GM18909 (cell line): ENCODE results near the gene CD47.
A peak's percentile ranks its signal among the peaks of the same experiment; 100 is the strongest.

Source experiments
- ATAC-seq: cut with Tn5 transposase; IDR thresholded peaks from one replicate; pipeline ENCODE4 v1.9.1; 2021; ENCODE audit warnings: mild to moderate bottlenecking; ENCODE audit not compliant: unreplicated experiment, poor library complexity

CD47 gene

DNA sequence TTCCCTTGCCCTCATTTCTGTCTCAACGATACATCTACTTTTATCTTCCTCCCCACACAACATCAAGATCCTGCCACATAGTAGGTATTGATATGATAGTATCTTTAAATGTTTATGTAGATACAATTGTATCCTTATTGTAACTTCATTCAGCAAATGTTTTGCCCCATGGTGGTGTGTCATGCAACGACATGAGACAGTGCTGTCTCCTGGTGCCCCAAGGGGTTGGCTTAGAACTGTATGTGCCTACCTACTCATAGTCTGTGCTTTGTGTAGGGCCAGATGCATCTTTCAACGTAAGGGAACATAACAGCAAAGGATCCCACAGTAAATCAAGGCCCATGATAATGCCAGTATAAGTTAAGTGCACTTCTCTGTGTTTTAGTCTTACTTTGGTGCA lies 2.8 kb upstream of the CD47 start:
- ATAC-seq = no peak

DNA sequence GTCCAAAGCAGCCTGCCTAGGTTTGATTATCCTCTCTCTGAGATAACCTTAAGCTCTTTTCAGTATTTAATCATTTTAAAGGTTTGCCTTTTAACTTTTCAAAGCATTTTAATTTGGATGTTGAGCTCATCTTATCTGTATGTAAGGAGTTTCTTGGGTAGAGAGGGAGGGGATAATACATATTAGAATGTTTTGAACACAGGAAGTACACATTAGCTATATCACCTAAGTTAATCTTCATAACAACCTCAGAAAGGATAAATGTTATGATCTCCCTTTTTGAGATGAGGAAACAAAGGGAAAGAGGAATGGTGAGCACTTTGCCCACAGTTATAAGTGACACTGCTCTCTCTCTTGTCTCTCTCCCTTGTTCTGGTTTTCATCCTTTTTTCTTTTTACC lies 2.2 kb upstream of the CD47 start:
- no peak for ATAC-seq

DNA sequence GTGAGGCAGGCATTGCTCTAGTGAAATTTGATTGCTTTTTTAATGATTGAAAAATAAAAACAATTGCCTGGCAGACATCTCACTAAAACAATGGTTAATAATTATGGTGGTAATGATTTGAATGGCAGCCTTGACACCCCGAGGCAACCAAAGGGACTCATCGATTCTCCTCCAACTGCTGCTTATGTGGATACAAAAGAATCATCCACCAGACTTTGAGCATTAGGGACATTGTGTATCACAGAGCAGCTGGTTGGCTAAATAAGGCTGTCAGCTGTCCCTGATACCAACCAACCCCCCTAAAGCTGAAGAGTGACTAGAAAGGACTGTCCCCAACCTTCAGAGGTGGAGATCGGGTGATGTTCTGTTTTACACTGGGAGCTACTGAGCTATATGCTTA lies 1.7 kb upstream of the CD47 start:
- no peak for ATAC-seq

DNA sequence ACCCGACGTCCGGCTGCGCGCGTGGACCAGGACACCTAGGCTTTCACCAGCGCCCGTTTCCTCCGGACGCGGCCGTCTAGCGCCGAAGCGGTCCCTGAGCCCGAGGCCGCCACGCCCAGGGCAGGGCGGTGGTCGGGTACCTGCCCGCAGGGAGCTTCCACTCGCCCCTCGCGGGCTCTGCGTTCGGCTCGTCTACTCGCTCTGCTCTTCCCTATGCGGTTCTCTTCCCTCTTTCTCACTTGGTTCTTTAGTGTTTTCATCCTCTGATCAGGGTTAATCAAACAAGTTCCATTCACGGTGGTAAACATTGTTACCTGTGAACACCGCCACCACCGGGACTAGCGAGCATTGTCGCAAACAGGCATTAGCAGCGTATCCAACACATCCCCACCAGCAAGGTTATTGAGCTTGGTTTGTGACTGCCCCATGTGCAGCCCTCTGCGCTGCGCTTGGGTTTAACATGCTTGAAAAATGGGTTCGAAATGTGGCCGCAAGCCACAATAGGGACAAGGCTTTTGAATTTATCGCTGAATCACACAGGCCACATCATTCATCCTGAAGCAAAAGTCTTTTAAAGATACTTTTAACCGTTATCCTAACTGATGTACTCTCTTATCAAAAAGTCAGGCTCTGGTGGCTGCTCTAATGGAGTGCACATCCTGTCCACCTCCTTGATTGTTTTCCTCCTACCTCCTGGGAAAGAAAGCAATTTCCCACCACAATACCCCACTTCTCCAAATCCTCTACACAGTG lies 843 bp upstream of the CD47 start:
- peak; percentile 17 for ATAC-seq

DNA sequence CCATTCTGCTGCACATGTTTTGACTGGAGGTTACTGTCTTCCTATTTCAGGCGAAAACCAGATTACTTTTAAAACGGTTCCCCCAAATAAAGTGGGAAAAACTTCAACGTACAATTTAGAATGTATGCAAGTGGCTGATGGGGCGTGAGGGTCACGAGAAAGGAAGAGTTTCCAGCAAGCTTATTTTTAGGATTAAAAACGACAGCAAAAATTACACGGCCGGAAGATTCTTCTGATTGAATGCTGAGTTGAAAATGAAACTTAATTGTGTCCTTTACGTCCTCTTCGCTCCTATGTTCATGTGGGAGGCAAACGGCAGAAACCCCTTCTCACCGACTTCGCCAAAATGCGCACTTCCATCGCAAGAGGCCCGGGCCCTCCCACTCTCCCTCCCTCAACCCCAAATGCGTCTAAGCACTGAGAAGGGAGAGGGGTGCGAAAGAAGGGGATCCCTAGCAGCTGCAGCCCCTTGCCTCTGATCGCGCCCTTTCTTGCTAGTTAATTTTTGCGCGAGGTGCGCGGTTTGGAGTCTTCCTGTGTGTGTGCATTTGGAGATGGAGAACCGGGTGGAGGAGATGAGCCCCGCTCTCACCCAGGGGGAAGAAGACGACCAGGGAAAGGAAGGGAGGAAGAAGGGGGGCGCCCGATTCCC lies 656 bp downstream of the CD47 start:
- ATAC-seq = peak; percentile 15

DNA sequence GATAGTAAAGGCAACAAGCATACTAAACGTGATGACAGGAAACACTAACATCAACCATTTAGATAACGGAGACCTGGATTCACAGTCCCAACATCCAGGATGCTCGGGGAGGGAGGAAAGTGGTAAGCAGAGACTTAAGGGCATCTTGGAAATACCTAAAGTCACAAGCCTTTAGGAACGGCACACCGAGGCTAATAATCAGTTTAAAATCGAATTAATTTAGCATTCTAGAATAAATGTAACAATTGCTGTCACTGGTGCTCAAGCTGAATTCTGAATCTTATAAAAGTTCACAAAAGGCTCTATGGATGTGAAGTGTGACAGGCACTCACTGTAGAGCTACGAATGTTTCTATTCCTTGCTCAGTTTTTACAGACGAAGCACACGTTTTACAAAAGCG lies 1.3 kb downstream of the CD47 start:
- no peak for ATAC-seq

DNA sequence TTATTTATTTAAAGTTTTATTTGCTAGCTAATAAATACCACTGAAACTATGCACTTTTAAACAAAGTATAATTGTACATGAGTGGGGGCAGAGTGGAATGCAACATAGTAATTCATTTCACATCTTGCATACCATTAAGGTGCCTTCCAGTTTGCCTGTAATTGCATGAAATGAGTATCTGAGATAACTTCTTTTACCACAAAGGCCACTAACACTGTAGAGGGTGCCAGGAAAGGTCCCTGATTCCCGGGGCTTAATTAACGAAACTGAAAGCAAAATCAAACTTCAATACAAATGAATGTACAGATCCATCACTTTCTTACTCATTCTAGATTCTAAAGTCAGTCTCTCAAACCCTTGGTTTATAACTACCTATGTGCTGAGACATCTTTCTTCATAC lies 2.1 kb downstream of the CD47 start:
- peak; percentile 32 for ATAC-seq

DNA sequence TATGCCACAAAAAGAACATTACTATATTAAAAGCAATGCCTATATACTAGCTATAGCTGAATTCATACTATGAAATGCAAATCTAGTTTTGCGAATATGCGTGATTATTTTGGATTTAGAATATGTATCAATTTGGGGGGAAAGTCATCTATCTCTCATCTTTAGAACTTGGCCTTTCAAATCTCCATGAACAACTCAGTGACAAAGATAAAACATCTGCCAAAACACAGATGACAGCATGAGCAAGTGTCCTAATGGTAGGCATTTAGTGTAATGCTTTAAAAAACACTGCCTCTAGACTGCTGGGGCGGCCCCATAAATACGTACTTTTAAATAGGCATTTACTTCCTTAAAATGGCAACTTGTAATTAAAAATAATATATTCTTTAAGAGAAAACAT lies 2.7 kb downstream of the CD47 start:
- ATAC-seq = no peak

DNA sequence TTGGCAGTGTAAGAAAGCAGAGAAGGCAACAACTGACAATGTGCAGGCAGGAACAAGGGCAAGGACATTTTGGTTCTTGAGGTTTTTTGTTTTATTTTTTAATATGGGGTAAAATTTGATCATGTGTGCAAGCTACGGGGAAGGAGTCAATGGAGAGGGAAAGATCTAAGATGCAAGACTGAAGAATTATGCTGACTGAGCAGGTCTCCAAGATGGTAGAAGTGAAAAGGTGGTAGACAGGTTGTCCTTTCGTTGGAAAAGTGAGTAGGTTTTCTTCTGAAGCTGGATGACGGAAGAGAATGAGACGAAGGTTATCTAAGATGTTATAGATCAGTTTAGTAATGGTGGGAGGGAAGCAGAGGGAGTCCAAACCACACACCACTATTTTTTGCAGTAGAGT lies 4.2 kb downstream of the CD47 start:
- no peak for ATAC-seq

DNA sequence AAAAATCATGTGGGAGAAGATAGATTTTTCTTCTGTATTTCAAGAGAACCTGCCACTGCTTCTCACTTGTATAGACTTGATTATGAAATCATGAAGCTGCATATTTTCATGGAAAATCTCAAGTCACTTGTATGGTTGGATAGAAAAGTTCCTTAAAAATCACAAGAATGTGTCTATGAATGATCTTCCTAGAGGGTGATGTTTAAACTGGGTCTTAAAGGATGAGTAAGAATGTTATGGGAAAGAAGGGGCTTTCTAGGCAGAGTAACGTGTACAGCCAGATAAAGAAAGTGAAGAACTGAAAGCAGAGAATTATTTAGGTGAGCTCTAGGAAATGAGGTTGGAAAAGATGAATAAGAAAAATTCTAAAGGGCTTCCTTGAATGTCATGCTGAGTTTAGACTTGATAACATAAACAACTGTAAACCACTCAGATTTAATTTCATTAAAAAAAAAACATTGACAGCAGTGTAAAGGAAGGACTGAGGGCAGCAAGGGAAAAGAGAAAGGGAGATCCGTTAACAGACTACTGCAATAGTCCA lies 5.0 kb downstream of the CD47 start:
- no peak for ATAC-seq

DNA sequence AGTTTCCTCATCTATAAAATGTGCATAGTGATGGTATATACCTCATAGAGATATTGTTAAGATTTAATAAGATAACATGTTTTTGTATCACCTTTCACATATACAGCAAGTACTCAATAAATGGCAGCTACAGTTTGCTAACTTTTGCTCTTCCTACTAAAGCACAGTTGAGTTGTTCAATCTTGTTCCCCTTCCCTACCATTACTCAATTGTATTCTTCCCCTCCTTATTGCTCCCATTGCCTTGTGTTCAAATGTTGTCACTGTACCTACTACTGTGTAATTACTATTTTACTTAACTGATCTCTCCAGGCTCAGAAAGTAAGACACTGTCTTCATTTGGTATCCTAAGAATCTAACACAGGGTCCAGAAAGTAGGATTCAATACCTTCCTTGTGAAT lies 5.5 kb downstream of the CD47 start:
- no peak for ATAC-seq

DNA sequence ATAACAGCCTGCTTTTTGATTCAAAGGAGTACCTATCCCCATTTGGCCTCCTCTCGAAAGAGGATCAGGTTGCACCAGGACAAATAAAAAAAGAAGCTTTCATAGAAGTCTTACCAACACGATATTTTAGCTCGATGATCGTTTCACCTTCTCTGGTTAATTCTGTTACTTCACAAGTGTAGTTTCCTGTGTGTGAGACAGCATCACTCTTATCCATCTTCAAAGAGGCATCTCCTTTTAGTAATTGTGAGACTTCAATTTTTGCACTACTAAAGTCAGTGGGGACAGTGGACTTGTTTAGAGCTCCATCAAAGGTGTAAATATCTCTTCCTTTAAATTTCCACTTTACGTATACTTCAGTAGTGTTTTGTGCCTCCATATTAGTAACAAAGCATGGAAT lies 11.0 kb downstream of the CD47 start:
- ATAC-seq = no peak

DNA sequence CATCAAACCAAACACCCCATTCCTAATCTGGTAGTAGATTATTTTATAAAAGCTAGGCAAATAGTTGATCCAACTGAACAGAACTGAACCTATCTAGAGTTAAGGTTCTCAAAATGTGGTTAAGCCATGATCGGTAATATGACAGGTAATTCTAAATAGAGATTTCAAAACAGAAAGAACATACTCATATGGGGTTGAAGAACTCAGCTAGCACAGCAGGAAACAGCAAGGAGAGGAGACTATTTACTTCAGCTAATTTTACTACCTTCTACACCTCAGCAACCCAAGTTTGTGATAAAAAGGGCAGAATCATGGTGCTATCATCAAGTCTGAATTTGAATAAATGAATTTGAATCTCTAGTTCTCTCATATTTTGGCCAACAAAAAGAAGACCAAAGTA lies 11.8 kb downstream of the CD47 start:
- ATAC-seq = no peak

DNA sequence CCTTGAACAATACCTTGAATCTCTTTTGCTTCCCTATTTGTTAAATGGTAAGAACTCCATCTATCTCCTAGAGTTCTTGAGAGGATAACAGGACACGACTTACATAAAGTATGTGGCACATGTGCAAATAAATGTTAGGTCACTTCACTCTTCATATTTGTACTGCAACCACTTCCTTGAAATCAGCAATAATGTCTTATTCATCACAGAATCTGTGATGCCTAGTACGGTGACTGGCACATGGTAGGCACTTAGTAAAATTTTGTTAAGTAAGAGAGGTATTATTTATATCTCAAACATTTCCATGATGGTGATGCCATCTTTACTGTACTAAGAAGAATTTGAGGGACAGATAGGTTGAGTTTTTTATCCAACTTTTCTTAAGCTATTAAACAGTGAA lies 14.3 kb downstream of the CD47 start:
- no peak for ATAC-seq

DNA sequence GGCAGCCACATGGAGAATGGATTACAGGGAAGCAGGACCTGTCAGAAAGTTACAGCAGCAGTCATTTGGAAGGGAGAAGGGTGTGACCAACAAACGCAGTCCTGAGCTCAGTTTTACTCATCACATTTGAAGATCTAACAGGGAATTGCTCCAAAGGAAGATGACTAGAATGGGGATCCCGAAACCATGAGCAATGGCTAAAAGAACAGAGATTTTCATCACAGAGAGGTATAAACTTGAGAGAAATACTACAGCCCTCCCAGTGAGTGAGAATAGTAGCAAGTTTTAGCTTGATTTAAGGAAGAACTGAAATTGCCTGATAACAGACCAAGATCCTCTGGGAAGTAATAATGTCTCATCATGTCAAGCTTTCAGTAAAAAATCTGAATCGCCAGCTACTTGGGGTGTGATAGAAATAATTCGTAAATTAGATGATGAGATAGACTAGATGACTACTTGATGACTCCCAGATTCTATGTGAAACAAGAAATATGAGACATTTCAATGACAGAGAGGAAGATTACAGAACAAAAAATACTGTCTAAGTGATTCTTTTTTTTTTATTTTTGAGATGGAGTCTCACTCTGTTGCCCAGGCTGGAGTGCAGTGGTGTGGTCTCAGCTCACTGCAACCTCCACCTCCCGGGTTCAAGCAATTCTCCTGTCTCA lies 16.9 kb downstream of the CD47 start:
- no peak for ATAC-seq

DNA sequence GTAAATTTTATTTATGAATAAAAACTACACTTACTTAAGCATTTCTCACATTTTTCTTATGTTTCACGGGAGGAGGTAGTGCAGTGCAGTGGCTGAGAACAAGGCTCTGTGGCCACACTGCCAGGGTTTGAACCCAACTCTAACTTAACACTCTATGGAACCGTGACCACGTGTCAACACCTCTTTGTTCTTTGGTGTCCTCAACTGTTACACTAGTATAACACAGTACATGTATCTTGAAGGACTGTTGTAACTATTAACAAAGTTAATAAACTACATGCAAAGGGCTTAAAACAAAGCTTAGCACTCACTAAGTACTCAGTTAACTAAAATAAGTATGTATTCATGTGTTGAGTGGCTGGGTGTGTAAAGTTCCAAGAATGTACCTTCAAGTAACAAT lies 19.5 kb downstream of the CD47 start:
- ATAC-seq = no peak

DNA sequence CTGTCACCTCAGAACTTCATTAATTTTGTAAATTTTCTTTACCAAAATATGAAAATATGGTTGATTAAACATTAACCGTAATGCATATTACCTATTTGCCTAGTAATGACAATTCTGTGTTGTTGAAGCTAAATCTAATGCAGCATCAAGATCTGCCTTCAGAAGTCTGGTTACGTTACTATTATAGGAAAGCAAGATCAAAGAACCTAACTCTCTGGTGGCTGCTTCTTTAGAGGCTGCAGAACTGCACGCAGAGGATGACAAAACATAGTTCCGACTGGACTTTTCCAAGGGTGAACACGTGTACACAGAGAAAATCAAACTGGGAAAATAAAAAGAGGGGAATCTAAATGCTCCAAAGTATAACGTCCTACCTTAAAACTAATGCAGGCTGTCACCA lies 20.5 kb downstream of the CD47 start:
- no peak for ATAC-seq

DNA sequence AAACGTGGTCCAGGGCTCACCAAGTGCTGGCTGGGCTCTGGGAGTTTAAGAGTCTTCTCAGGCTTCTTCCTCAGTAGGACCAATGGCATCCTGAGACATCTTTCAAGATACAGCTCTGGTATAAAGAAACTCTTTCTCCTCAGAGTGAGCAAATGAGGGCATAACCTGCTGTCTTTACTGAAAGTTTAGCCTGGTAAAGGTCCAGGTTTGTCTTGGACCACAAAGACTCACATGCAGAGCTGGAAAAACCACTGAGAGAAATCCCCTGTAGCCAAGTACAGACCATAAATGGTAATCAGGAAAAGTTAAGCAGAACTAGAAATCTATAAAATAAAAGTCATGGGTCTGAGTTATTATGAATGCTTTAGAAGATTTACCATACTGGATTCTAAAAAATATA lies 23.1 kb downstream of the CD47 start:
- ATAC-seq = no peak

DNA sequence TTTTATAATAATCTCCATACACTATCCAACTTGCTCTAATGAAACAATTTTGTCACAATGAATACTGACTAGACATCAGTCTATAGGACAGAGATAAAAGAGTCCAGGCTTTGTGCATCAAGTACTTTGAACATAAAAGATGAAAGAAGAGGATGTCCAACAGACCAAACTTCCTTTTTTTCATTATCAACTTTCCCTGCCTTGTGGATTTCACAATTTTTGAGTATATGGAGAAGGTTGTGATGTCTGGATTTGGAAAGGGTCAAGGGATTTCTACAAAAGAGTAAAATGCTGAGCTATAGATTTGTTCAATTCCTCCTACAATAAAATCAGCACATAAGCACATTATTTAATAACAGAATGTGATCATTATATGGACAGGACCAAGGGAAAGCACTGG lies 25.7 kb downstream of the CD47 start:
- ATAC-seq = no peak

DNA sequence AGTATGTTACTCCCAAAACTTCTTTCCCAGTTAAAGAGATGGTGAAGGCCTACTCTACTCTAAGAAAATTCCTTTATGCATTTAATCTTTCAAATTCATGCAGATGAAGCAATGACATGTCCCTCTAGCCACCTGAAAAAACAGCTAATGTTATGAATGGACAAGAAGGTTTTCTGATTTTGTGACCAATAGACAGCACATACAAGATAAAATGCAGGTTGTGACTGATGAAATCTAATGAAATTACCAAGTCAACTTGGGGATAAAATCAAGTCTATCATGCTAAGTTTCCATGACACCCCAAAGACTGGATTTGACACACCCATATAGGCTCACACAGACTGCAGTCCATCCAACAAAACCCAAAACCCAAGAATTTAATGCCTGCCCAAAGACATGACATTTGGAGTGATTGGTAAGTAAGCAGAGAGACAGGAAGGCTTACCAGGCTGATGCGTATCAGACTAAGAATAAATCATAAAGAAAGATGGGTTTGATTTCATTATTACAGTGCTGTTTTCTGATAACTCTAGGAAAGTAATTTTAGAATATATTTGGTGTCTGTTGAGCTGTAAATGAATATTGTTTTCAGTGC lies 26.4 kb downstream of the CD47 start:
- ATAC-seq = no peak

DNA sequence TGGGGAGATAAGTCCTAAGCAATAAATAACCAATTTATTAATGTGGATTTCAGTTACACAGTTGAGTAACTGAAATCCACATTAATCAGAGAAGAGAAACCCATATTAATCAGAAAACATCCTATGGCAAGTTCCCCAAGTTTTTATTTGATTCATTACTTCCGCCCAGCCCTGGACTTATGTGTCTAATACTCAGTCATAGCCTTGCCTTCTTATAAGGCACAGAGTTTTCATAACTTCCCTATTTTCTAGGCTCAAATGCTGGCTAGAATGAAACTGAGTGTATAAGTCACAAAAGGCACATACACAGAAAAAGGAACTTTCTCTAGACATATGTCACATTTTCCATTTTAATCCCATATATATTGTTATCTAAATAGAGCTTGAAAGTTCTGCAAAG lies 28.8 kb downstream of the CD47 start:
- ATAC-seq = peak; percentile 74
